ENCODE results near the gene DHRSX. TPM values are rescaled to one million over a fixed set of nuclear protein-coding genes. Genes with fewer than 3 reads are reported as not detected.
"Not testable (repeated sequence)": the region's sequence is repeated elsewhere in the genome, so short reads cannot be mapped to it uniquely, and the experiment has no call there.

Gene DHRSX
- total and polyA plus RNA-seq, 9 of the 15 experiments (the other 6 are each of a cell fraction or from before 2014, with no cell fraction given), result 0.59 to 11.0 (median 6.2) TPM

DNA sequence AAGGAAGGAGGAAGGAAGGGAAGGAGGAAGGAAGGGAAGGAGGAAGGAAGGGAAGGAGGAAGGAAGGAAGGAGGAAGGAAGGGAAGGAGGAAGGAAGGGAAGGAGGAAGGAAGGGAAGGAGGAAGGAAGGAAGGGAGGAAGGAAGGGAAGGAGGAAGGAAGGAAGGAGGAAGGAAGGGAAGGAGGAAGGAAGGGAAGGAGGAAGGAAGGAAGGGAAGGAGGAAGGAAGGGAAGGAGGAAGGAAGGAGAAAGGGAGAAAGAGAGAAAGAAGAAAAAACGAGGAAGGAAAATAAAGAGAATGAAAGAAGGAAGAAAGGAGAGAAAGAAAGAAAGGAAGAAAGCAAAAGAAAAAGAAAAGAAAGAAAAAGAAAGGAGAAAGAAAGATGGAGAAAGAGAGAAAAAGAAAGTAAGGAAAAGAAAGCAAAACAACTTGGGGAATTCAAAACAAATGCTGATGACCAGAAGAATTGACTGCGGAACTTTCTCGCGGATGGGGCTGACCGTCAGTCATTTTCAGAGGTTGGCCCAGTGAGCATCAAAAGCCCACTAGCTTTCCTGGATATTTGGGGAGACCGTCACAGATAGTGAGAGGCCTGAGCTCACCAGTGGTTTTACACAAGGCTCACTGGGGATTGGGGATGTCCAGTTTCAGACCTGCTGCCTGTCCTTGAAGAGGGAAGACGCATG is 286.5 kb downstream of the DHRSX start:
- TF ChIP-seq ZNF512 (tag; IDR thresholded peaks at IDR 0.05) (peak; percentile 88), ETV6 (IDR thresholded peaks at IDR 0.05; ENCODE audit: borderline replicate concordance in 1 of 2, low read depth in 2 of 2, low read length in 1 of 2) (0 out of 4 replicates have a peak, but pooled peaks of 1 of the 2 experiments have one; percentile 5)
- POLR2A ChIA-PET; H3K4me2 ChIP-seq (ENCODE audit: insufficient read depth, low read length); H3K4me3 ChIP-seq; H3K4me1 ChIP-seq (replicated peaks in 1 of 2; ENCODE audit: control insufficient read depth in 2 of 2, insufficient read depth in 2 of 2, low read length in 2 of 2); H4K20me1 ChIP-seq (replicated peaks; ENCODE audit: control insufficient read depth, insufficient read depth, low read length); H3K9me1 ChIP-seq (ENCODE audit: control insufficient read depth, insufficient read depth, low read length); H2AFZ ChIP-seq (ENCODE audit: low read depth, low read length); H3K27ac ChIP-seq (ENCODE audit: extremely low read depth, low read depth, low read length); DNase-seq (ENCODE audit: extremely low read depth in 1 of 4, low spot score in 3 of 4); ATAC-seq; in situ Hi-C loops (cut with MboI); BruUV-seq (replicated peaks); H3K36me3 ChIP-seq (ENCODE audit: control insufficient read depth, insufficient read depth, low read length); FAIRE-seq; H3K79me2 ChIP-seq (ENCODE audit: control insufficient read depth, insufficient read depth, low read length); CTCF ChIA-PET (ENCODE audit: low intra/inter-chr PET ratio); H3K9me3 ChIP-seq (replicated peaks; ENCODE audit: control insufficient read depth, insufficient read depth, low read depth, low read length); H3K9ac ChIP-seq (ENCODE audit: insufficient read depth in 1 of 2, low read depth in 2 of 2, low read length in 2 of 2); intact Hi-C loops (cut with micrococcal nuclease); TF ChIP-seq ETV6 (CRISPR knock-in tag; IDR thresholded peaks at IDR 0.05; ENCODE audit: borderline replicate concordance): not testable (repeated sequence)
- peaks cover 0 to 11% of the 10 kb centered on the region in 2 experiments; a peak in 2 of 5 replicates for H3K27me3 ChIP-seq (ENCODE audit: control insufficient read depth in 2 of 2, insufficient read depth in 2 of 2, low read length in 2 of 2)
- WGBS (ENCODE audit: insufficient coverage, low coverage, missing lambda C conversion rate), result 50% methylated on average over 7 of the region's 7 CpGs

- BruUV-seq (replicated peaks); H3K9me1 ChIP-seq (ENCODE audit: control insufficient read depth, insufficient read depth, low read length); H3K9me3 ChIP-seq (replicated peaks; ENCODE audit: control insufficient read depth, insufficient read depth, low read depth, low read length); CTCF ChIA-PET (ENCODE audit: low intra/inter-chr PET ratio); H3K4me2 ChIP-seq (ENCODE audit: insufficient read depth, low read length); H3K27ac ChIP-seq (ENCODE audit: extremely low read depth, low read depth, low read length); FAIRE-seq; intact Hi-C loops (cut with micrococcal nuclease); H3K79me2 ChIP-seq (ENCODE audit: control insufficient read depth, insufficient read depth, low read length); in situ Hi-C loops (cut with MboI); H2AFZ ChIP-seq (ENCODE audit: low read depth, low read length); DNase-seq (ENCODE audit: extremely low read depth in 1 of 4, low spot score in 3 of 4); H3K4me1 ChIP-seq (replicated peaks in 1 of 2; ENCODE audit: control insufficient read depth in 2 of 2, insufficient read depth in 2 of 2, low read length in 2 of 2); H3K36me3 ChIP-seq (ENCODE audit: control insufficient read depth, insufficient read depth, low read length); H3K4me3 ChIP-seq; POLR2A ChIA-PET; ATAC-seq; H4K20me1 ChIP-seq (replicated peaks; ENCODE audit: control insufficient read depth, insufficient read depth, low read length); H3K9ac ChIP-seq (ENCODE audit: insufficient read depth in 1 of 2, low read depth in 2 of 2, low read length in 2 of 2): not testable (repeated sequence)
- H3K27me3 ChIP-seq (ENCODE audit: control insufficient read depth in 2 of 2, insufficient read depth in 2 of 2, low read length in 2 of 2), result peaks cover 0 to 11% of the 10 kb centered on the region in 2 experiments; a peak in 2 of 5 replicates
- 19% methylated on average over 8 of the region's 18 CpGs for WGBS (ENCODE audit: insufficient coverage, low coverage, missing lambda C conversion rate)
These were observed 289.1 kb downstream of the DHRSX start for GRCh38 chrX:2211667-2212066.
